Stimulated activated naive CD4-positive, alpha-beta T cell (primary cell): Measurements from ENCODE around the gene NF1.
A peak's percentile ranks its signal among the peaks of the same experiment; 100 is the strongest.
"Not testable (repeated sequence)": the region's sequence is repeated elsewhere in the genome, so short reads cannot be mapped to it uniquely, and the experiment has no call there.

Source experiments
- DNase-seq, 6 experiments: peaks; one replicate each; lab custom pipeline; 2025; lab: John Stamatoyannopoulos, UW

NF1 gene

GRCh38 chr17:31339906-31340661, 245.3 kb downstream of the NF1 start:
- DNase-seq: no peak

- not testable (repeated sequence) for DNase-seq
Observed at GRCh38 chr17:31345191-31345747, 250.5 kb downstream of the NF1 start.

DNA sequence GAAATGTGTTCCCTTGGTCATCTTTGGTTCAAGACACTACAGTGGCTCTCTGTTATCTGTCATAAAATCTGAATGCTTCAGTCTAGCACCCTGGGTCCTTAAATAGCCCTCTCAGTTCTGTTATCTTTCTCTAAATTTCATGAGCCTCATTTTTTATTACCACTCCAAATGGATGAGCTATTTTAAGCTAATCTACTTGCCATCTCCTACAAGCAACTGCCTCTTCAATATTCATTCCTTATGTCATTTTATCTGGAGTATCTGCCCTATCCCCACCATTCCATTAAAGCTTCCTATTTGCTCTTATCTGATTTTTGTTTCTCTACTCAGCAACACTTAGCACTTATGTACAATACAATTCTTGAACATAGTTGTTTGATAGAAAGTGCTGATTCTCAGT, 254.7 kb downstream of the NF1 start:
- no peak for DNase-seq

GRCh38 chr17:31355935-31356334, 261.2 kb downstream of the NF1 start:
- DNase-seq: no peak

GRCh38 chr17:31357091-31357490, 262.3 kb downstream of the NF1 start:
- no peak for DNase-seq

GRCh38 chr17:31357839-31358394, 263.1 kb downstream of the NF1 start:
- DNase-seq: no peak

DNA sequence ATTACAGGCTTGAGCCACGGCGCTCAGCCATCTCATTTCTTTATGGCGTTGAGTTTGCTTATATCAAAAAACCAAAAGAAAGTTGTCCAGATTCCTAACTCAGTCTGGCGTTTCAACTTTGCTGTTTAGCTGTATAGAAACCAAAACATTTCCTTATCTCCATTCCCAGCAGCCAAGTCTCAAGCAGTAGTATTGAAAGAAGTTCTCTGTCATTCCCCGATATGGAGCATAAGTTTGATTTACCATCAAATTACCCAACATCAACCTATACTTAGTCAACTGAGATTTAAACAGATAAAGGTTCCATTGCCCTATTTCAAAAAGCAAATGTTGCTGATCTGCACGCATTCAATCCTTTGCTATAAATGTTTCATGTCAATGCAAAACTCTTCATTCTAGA, 269.2 kb downstream of the NF1 start:
- DNase-seq: no peak

DNA sequence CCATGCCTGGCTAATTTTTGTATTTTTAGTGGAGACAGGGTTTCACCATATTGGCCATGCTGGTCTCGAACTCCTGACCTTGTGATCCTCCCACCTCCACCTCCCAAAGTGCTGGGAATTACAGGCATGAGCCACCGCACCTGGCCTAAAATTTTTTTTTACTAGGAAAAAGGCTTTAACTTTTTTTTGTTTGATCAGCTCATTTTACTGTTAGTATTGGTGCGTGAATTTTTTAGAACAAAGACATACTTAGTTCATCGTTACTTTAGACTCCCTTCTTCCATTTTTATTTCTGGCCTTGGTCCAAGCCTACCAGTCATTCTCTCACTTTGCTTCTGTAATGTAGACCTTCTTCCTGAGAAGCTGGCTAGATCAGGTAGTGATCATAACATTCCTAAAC, 271.3 kb downstream of the NF1 start:
- no peak for DNase-seq

- DNase-seq: no peak
Observed at GRCh38 chr17:31369266-31369665, 274.5 kb downstream of the NF1 start.

- DNase-seq: no peak
Observed at GRCh38 chr17:31371511-31372097, 276.8 kb downstream of the NF1 start.

GRCh38 chr17:31373150-31374093, 278.6 kb downstream of the NF1 start:
- peak in 3 of 6 experiments; percentile 38 to 71 (median 64) for DNase-seq

DNA sequence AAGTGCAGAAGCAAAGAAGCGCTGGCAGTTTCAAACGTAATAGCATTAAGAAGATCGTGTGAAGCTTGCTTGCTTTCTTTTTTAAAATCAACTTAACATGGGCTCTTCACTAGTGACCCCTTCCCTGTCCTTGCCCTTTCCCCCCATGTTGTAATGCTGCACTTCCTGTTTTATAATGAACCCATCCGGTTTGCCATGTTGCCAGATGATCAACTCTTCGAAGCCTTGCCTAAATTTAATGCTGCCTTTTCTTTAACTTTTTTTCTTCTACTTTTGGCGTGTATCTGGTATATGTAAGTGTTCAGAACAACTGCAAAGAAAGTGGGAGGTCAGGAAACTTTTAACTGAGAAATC, 279.3 kb downstream of the NF1 start:
- no peak for DNase-seq

GRCh38 chr17:31374503-31374902, 279.7 kb downstream of the NF1 start:
- no peak for DNase-seq

DNA sequence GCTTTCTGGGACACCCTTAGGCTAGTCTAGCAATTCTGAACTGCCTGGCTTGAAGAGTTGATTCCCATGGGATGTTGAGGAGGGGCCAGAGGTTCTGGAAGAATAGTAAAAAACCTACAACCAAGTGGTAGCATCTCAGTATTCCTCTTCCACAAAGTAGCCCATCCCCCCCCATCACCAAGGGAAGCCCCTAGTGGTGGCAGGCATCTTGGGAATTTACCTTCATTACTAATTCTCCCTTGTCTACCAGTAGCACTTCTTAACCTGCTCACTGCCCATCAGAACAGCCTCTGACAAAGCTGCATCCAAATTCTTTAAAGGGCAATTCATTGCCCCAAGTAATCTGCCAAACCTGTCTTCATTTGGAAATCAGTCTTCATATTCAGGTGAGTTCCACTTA, 283.9 kb downstream of the NF1 start:
- DNase-seq: no peak

DNA sequence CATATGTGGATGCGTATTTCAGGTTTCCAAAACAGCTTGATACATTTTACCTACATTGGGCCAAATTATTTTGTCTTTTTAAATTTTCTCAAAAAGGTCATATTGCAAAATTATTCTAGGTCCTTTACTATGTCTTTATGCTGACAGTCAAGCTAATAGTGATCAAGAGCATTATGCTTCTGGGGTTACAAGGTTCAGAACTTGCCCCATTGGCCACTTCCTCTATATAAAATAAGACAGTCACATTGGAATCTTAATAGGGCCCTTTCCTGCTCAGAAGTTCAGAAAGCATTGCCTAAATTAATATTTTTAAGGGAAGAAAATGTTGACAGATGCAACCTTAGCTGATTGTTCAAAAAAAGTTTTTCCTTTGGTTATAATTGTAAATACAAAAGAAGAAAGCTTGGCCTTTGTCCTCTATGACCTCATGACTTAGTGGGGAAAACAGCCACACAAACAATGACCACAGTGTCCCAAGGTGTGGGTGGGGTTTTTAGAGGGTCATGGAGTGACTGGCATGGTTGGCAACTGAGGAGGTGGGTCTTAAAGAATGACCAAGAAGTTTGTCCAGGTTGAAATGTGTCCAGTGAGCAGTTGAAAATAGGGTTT, 284.9 kb downstream of the NF1 start:
- no peak for DNase-seq

GRCh38 chr17:31381165-31381668, 286.4 kb downstream of the NF1 start:
- no peak for DNase-seq

- not testable (repeated sequence) for DNase-seq
Observed at GRCh38 chr17:31382668-31383275, 288.0 kb downstream of the NF1 start.

DNA sequence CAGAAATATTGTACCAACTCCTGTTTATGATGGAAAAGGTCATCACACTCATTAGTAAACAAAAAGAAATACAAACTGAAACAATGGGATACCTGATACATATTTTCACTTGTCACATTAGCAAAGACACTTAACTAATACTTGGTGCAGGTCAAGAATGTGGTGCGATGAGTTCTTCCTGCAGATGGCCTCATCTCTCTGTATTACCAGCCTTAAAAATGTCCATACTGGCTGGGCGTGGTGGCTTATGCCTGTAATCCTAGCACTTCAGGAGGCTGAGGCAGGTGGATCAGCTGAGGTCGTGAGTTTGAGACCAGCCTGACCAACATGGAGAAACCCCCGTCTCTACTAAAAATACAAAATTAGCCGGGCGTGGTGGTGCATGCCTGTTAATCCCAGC, 288.7 kb downstream of the NF1 start:
- DNase-seq: not testable (repeated sequence)

DNA sequence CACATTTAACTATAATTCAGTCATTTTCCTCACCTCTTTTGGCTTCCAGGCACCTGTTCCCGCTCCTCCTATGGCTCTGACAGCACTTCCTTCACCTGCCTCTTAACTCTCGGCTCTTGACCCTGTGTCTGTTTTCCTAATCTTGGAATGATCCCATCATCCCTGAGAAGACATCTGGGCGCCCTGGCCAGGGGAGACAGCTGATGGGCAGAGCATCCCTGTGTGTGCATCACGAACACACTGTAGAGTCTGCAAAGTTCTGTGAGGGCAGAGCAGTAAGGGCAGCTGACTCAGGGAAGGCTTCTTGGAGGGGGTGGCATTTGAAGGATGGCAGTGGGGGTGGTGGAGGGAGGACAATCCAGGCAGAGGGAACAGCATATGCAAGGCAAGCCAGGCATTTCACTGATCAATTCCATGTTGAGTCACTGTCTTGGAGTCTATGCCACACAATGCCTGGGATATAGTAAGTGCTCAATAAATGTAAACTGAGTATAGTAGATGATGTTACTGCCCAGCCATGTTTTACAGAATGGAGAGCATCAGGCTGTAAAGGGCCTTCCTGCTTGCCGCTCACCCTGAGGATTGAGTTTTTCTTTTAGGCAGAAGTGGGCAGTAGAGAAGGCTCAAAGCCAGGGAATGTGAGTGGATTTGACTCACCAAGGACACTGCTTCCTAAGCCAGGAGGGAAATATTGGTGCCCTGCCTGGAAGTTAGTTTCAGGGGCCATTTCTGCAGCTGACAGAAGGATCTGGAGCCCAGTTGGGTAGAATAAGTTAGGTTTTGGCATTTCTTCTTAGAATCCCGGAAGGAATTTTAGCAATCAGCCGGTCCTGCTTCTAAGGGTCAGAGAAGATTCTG, 290.9 kb downstream of the NF1 start:
- no peak for DNase-seq

DNA sequence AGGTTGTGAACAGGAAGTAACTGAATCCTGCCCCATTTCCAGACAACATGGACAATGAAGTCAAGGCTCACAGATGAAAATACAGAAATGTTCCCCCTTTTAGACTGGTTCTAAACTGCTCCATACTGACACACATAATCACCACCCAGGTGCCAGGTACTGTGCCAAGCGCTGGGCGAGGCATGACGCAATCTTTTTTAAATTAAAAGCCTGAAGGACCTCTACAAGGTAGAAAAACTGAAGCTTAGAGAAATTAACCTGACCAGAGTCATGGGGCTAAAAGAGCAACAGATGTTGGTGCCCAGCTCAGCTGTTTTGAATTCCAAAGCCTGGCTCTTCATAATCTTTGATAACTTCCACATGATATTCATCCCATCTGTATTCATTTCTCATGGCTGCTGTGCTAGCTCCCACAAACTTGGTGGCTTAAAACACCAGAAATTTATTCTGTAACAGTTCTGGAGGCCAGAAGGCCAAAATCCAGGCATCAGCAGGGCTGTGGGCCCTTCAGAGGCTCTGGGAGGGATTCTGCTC, 291.8 kb downstream of the NF1 start:
- no peak for DNase-seq
